H9 (cell line): ENCODE results near the gene GLB1L3. TPM values are rescaled to one million over a fixed set of nuclear protein-coding genes. Genes with fewer than 3 reads are reported as not detected.
A peak's percentile ranks its signal among the peaks of the same experiment; 100 is the strongest.

Experiments
- DNase-seq: peaks from one replicate; pipeline ENCODE4 v3.0.0-alpha.2; 2017
- H2AFZ ChIP-seq: one replicate; pipeline ENCODE4 v1.6.1; 2013; ENCODE audit warnings: mild to moderate bottlenecking, low read length, control low read depth, moderate library complexity
- H2AK5ac ChIP-seq: 2 replicates; pipeline ENCODE4 v1.6.1; 2013; ENCODE audit warnings: low read length, control low read depth, mixed read lengths; ENCODE audit not compliant: insufficient read length
- H2BK120ac ChIP-seq: one replicate; pipeline ENCODE4 v1.6.1; 2013; ENCODE audit warnings: low read depth, mild to moderate bottlenecking, low read length, control low read depth, inconsistent platforms; ENCODE audit not compliant: poor library complexity, severe bottlenecking
- H2BK12ac ChIP-seq: 2 replicates; pipeline ENCODE4 v1.6.1; 2013; ENCODE audit warnings: low read length, control low read depth, mixed read lengths, low read depth; ENCODE audit not compliant: insufficient read length
- H2BK15ac ChIP-seq: 2 replicates; pipeline ENCODE4 v1.6.1; 2013; ENCODE audit warnings: low read depth, low read length, control low read depth
- H2BK20ac ChIP-seq: one replicate; pipeline ENCODE4 v1.6.1; 2013; ENCODE audit warnings: low read depth, mild to moderate bottlenecking, low read length, control low read depth, inconsistent platforms; ENCODE audit not compliant: poor library complexity, severe bottlenecking
- H2BK5ac ChIP-seq: 2 replicates; pipeline ENCODE4 v1.6.1; 2013; ENCODE audit warnings: low read length, control low read depth, mixed read lengths; ENCODE audit not compliant: insufficient read length
- H3K14ac ChIP-seq: 2 replicates; pipeline ENCODE4 v1.6.1; 2013; ENCODE audit warnings: low read length, control low read depth; ENCODE audit not compliant: insufficient read depth
- H3K18ac ChIP-seq: 2 replicates; pipeline ENCODE4 v1.6.1; 2013; ENCODE audit warnings: low read depth, mild to moderate bottlenecking, mixed read lengths, low read length, control low read depth; ENCODE audit not compliant: insufficient read length
- H3K23ac ChIP-seq: 2 replicates; pipeline ENCODE4 v1.6.1; 2013; ENCODE audit warnings: low read length, control low read depth, mixed read lengths, low read depth; ENCODE audit not compliant: insufficient read length
- H3K23me2 ChIP-seq: 2 replicates; pipeline ENCODE4 v1.6.1; 2013; ENCODE audit warnings: low read depth, mild to moderate bottlenecking, mixed read lengths, low read length, control low read depth; ENCODE audit not compliant: insufficient read length, poor library complexity, severe bottlenecking
- H3K27ac ChIP-seq: 2 replicates; pipeline ENCODE4 v1.5.1; 2013; ENCODE audit warnings: low read length, control low read depth, mixed read lengths, low read depth; ENCODE audit not compliant: insufficient read length
- H3K27me3 ChIP-seq: 2 replicates; pipeline ENCODE4 v1.6.1; 2013; ENCODE audit warnings: low read length, control low read depth, inconsistent platforms; ENCODE audit not compliant: insufficient read depth
- H3K4ac ChIP-seq: 2 replicates; pipeline ENCODE4 v1.6.1; 2013; ENCODE audit warnings: low read depth, mild to moderate bottlenecking, control low read depth, inconsistent platforms, low read length, moderate library complexity
- H3K4me1 ChIP-seq: 2 replicates; pipeline ENCODE4 v1.6.1; 2013; ENCODE audit warnings: low read length, control low read depth, inconsistent platforms; ENCODE audit not compliant: insufficient read depth
- H3K4me2 ChIP-seq: 2 replicates; pipeline ENCODE4 v1.6.1; 2013; ENCODE audit warnings: low read length, control low read depth, mixed read lengths; ENCODE audit not compliant: insufficient read length, insufficient read depth
- H3K56ac ChIP-seq: 2 replicates; pipeline ENCODE4 v1.6.1; 2013; ENCODE audit warnings: low read depth, mild to moderate bottlenecking, mixed read lengths, low read length, control low read depth; ENCODE audit not compliant: insufficient read length
- H3K79me1 ChIP-seq: 2 replicates; pipeline ENCODE4 v1.6.1; 2013; ENCODE audit warnings: low read depth, mild to moderate bottlenecking, moderate library complexity, low read length, control low read depth, inconsistent platforms; ENCODE audit not compliant: insufficient read depth, poor library complexity, severe bottlenecking
- H3K79me2 ChIP-seq: 2 replicates; pipeline ENCODE4 v1.6.1; 2013; ENCODE audit warnings: low read length, control low read depth, inconsistent platforms; ENCODE audit not compliant: insufficient read depth
- H3K9ac ChIP-seq: 2 replicates; pipeline ENCODE4 v1.6.1; 2013; ENCODE audit warnings: low read length, control low read depth, mixed read lengths; ENCODE audit not compliant: insufficient read length; ENCODE audit errors: extremely low read depth
- H3K9me3 ChIP-seq: one replicate; pipeline ENCODE4 v1.6.1; 2013; ENCODE audit warnings: low read depth, low read length, inconsistent platforms; ENCODE audit not compliant: control insufficient read depth
- H3T11ph ChIP-seq: one replicate; pipeline ENCODE4 v1.6.1; 2013; ENCODE audit warnings: mild to moderate bottlenecking, low read length, control low read depth, inconsistent platforms
- H4K20me1 ChIP-seq: one replicate; pipeline ENCODE4 v1.6.1; 2013; ENCODE audit not compliant: control insufficient read depth, insufficient read length, insufficient read depth
- H4K5ac ChIP-seq: 2 replicates; pipeline ENCODE4 v1.6.1; 2013; ENCODE audit warnings: low read depth, mild to moderate bottlenecking, mixed read lengths, low read length, control low read depth; ENCODE audit not compliant: insufficient read length
- H4K8ac ChIP-seq: replicated peaks from 2 replicates; pipeline ENCODE4 v1.6.1; 2013; ENCODE audit warnings: low read length, control low read depth, mixed read lengths, low read depth; ENCODE audit not compliant: insufficient read length
- H4K91ac ChIP-seq: 2 replicates; pipeline ENCODE4 v1.6.1; 2013; ENCODE audit warnings: low read depth, mild to moderate bottlenecking, moderate library complexity, mixed read lengths, low read length, control low read depth; ENCODE audit not compliant: insufficient read length
- H3K27ac Mint-ChIP-seq, 3 experiments: 2 replicates in 2 of 3; 3 replicates in 1 of 3; pipeline ENCODE4 v1.8.0; 2020 to 2021; ENCODE audit warnings: mixed read lengths in 3 of 3, mild to moderate bottlenecking in 1 of 3, moderate library complexity in 1 of 3
- H3K27me3 Mint-ChIP-seq: 2 replicates; pipeline ENCODE4 v1.8.0; 2021; ENCODE audit warnings: low read depth, mild to moderate bottlenecking, moderate library complexity, mixed read lengths
- H3K36me3 Mint-ChIP-seq, 3 experiments: 2 replicates in 2 of 3; 3 replicates in 1 of 3; pipeline ENCODE4 v1.8.0; 2020 to 2021; ENCODE audit warnings: low read depth in 3 of 3, mixed read lengths in 3 of 3; ENCODE audit not compliant: insufficient read depth in 1 of 3
- H3K4me1 Mint-ChIP-seq, 2 experiments: 2 replicates each; pipeline ENCODE4 v1.8.0; 2020; ENCODE audit warnings: mixed read lengths in 2 of 2
- H3K4me3 Mint-ChIP-seq, 2 experiments: 2 replicates in 1 of 2; 3 replicates in 1 of 2; pipeline ENCODE4 v1.8.0; 2020 to 2021; ENCODE audit warnings: mild to moderate bottlenecking in 2 of 2, mixed read lengths in 2 of 2, moderate library complexity in 1 of 2
- H3K9me3 Mint-ChIP-seq, 2 experiments: 2 replicates in 1 of 2; 3 replicates in 1 of 2; pipeline ENCODE4 v1.8.0; 2020; ENCODE audit warnings: mild to moderate bottlenecking in 2 of 2, mixed read lengths in 2 of 2, moderate library complexity in 1 of 2
- CTCF ChIP-seq: fragments of 200-600 bp; sonication (generic); conservative IDR thresholded peaks from 3 replicates; pipeline ENCODE4 v1.8.0; 2021; ENCODE audit warnings: antibody characterized with exemption, mild to moderate bottlenecking
- WGBS: extraction: QIAGEN DNeasy Blood & Tissue Kit; methylation state at CpG from one replicate; pipeline ENCODE4 v1.1.7; 2013; ENCODE audit warnings: missing lambda C conversion rate, low lambda C conversion rate, mixed read lengths; ENCODE audit not compliant: insufficient read length; ENCODE audit errors: extremely low coverage; 5-methylcytosine and 5-hydroxymethylcytosine counted together
- total RNA-seq: library from RNA; stranded (reverse); gene quantifications from 2 replicates; pipeline ENCODE4 v1.2.1, GENCODE V29; 2021

GLB1L3 gene
- total RNA-seq, 1 experiment from 2014 or later, result 11.2 TPM

DNA sequence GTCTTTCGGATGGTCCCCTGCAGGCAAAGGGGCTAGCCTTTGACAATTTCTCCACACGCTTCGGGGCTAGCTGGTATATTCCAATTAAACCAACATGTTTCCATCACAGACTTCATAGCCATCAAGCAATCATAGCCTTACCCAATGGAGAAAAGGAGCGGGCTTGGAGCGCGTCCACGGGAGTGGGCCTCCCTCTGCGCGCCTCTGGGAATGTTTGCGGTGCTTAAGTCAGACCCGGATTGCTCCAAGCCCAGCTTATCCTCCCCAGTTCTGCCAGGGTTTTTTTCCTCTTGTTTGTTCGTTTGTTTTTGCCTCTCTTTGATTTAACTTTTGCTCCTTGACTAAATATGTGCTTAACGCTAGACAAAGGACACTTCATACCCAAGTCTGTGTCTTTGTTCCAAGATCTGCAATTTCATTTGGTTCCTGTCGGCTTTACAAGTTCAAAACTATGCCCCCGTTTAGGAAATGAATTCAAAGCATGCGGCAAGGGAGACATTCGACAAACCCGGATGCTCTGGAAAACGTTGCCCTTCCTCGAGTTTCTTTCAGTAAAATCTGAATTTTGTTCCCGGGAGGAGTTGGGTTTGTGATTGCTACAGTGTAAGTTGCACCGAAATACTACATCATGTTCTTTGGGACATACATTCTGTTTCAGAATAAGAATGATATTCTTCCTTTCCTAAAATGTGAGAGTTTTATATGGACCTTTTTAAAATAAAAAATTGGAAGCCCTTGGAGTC is 54.6 kb downstream of the GLB1L3 start:
- Mint-ChIP-seq H3K27ac (no peak overlapping the region), H3K27me3 (peaks cover 58% of the 10 kb centered on the region), H3K4me3 (peak overlapping the region; percentile 59 to 81), H3K36me3 (no peaks in the 10 kb centered on the region), H3K9me3 (no peaks in the 10 kb centered on the region), H3K4me1 (peaks cover 24% of the 10 kb centered on the region in 2 experiments)
- no peak overlapping the region for H3K23ac ChIP-seq
- no peaks in the 10 kb centered on the region for H4K20me1 ChIP-seq
- no peak overlapping the region for H2BK15ac ChIP-seq
- H3K9ac ChIP-seq, result no peak overlapping the region
- no peak overlapping the region for H3T11ph ChIP-seq
- H3K9me3 ChIP-seq, result no peaks in the 10 kb centered on the region
- no peak overlapping the region for H4K8ac ChIP-seq
- H3K14ac ChIP-seq, result no peak overlapping the region
- no peak for DNase-seq
- no peak overlapping the region for H2AK5ac ChIP-seq
- H2BK5ac ChIP-seq, result no peak overlapping the region
- H3K4me2 ChIP-seq, result peak overlapping the region; percentile 78
- no peaks in the 10 kb centered on the region for H3K79me2 ChIP-seq
- no peak overlapping the region for H3K4ac ChIP-seq
- H3K79me1 ChIP-seq, result no peaks in the 10 kb centered on the region
- no peak overlapping the region for H4K5ac ChIP-seq
- H4K91ac ChIP-seq, result no peak overlapping the region
- no CpG with 5 or more reads among the region's 22 CpGs for WGBS
- no peaks in the 10 kb centered on the region; the same call in 1 of the 2 replicates for H3K27me3 ChIP-seq
- H2BK20ac ChIP-seq, result no peak overlapping the region
- no peak overlapping the region for H3K56ac ChIP-seq
- H2AFZ ChIP-seq, result no peak overlapping the region
- H3K23me2 ChIP-seq, result peaks cover 3% of the 10 kb centered on the region
- no peak overlapping the region for H3K27ac ChIP-seq
- no peak for TF ChIP-seq CTCF
- H3K18ac ChIP-seq, result no peak overlapping the region
- no peak overlapping the region for H2BK120ac ChIP-seq
- 0 out of 2 replicates have a peak, but pooled peaks cover 3% of the 10 kb centered on the region for H3K4me1 ChIP-seq
- no peak overlapping the region for H2BK12ac ChIP-seq
